T-cell (primary cell): ENCODE data around the gene MYLK4. TPM values are rescaled to one million over a fixed set of nuclear protein-coding genes. Genes with fewer than 3 reads are reported as not detected.

Source experiments
- ATAC-seq, 4 experiments: fragments of 200-7000 bp in 3 of 4; fragments of 150-1000 bp in 1 of 4; cut with Tn5 transposase; replicated peaks in 1 of 4; 1 replicate in 3 of 4; 2 replicates in 1 of 4; pipeline ENCODE4 v1.10.0; 2021; ENCODE audit warnings: moderate library complexity in 3 of 4, mild to moderate bottlenecking in 2 of 4, moderate number of reproducible peaks in 1 of 4
- CTCF ChIA-PET, 2 donors: fragments of 300-600 bp; sonication (Branson Sonifier 250); formaldehyde crosslinking; loops; one replicate each; lab custom pipeline; 2022; ENCODE audit warnings: antibody characterized with exemption in 2 of 2; lab: Charles Lee
- POLR2A ChIA-PET, 2 donors: fragments of 300-600 bp; sonication (Branson Sonifier 250); formaldehyde crosslinking; loops; one replicate each; lab custom pipeline; 2022; ENCODE audit warnings: antibody characterized with exemption in 2 of 2; lab: Charles Lee
- DNase-seq, 35 experiments: peaks; one replicate each; pipeline versions ENCODE4 v3.0.0 to v3.0.0-alpha.2; 2013 to 2023
- H3K27ac ChIP-seq: one replicate; pipeline ENCODE4 v1.5.1; 2013; ENCODE audit warnings: low read length
- H3K27me3 ChIP-seq, 2 experiments: replicated peaks in 1 of 2; 1 replicate in 1 of 2; 2 replicates in 1 of 2; pipeline versions ENCODE4 v1.6.1 to v1.7.0; 2013; ENCODE audit warnings: low read length in 1 of 2, mixed read lengths in 1 of 2; ENCODE audit not compliant: control insufficient read depth in 2 of 2, insufficient read depth in 2 of 2; ENCODE audit errors: extremely low read depth in 1 of 2
- H3K36me3 ChIP-seq, 2 donors: 1 replicate in 1 of 2; 2 replicates in 1 of 2; pipeline versions ENCODE4 v1.6.1 to v1.7.0; 2013; ENCODE audit warnings: low read length in 1 of 2; ENCODE audit not compliant: control insufficient read depth in 2 of 2, insufficient read depth in 1 of 2; ENCODE audit errors: extremely low read depth in 1 of 2
- H3K4me1 ChIP-seq, 2 experiments: 1 replicate in 1 of 2; 2 replicates in 1 of 2; pipeline versions ENCODE4 v1.6.1 to v1.7.0; 2013; ENCODE audit warnings: low read length in 2 of 2, mixed read lengths in 1 of 2; ENCODE audit not compliant: insufficient read depth in 2 of 2, control insufficient read depth in 1 of 2; ENCODE audit errors: extremely low read depth in 1 of 2
- H3K4me3 ChIP-seq, 2 donors: 1 replicate in 1 of 2; 2 replicates in 1 of 2; pipeline versions ENCODE4 v1.5.1 to v1.7.0; 2013; ENCODE audit warnings: mild to moderate bottlenecking in 2 of 2, low read length in 1 of 2, moderate library complexity in 1 of 2; ENCODE audit not compliant: control insufficient read depth in 1 of 2; ENCODE audit errors: extremely low read depth in 1 of 2
- H3K9me3 ChIP-seq: 2 replicates; pipeline ENCODE4 v1.7.0; 2013
- H3K27ac Mint-ChIP-seq, 2 donors: one replicate each; pipeline ENCODE4 v1.8.0; 2020 to 2021; ENCODE audit warnings: mild to moderate bottlenecking in 2 of 2, mixed read lengths in 2 of 2
- H3K27me3 Mint-ChIP-seq, 2 donors: one replicate each; pipeline ENCODE4 v1.8.0; 2021 to 2022; ENCODE audit warnings: mixed read lengths in 2 of 2
- H3K36me3 Mint-ChIP-seq: one replicate; pipeline ENCODE4 v1.8.0; 2021; ENCODE audit warnings: mixed read lengths
- H3K4me1 Mint-ChIP-seq, 3 donors: one replicate each; pipeline ENCODE4 v1.8.0; 2020 to 2022; ENCODE audit warnings: mixed read lengths in 3 of 3, mild to moderate bottlenecking in 1 of 3
- H3K4me3 Mint-ChIP-seq, 3 donors: one replicate each; pipeline ENCODE4 v1.8.0; 2020 to 2022; ENCODE audit warnings: mild to moderate bottlenecking in 3 of 3, mixed read lengths in 3 of 3, moderate library complexity in 3 of 3
- H3K9me3 Mint-ChIP-seq, 3 donors: one replicate each; pipeline ENCODE4 v1.8.0; 2020 to 2022; ENCODE audit warnings: mixed read lengths in 3 of 3
- WGBS: methylation state at CpG from one replicate; pipeline ENCODE4 v1.1.5; 2013; ENCODE audit warnings: missing lambda C conversion rate; ENCODE audit not compliant: insufficient coverage; 5-methylcytosine and 5-hydroxymethylcytosine counted together
- total RNA-seq, 35 experiments: library from RNA in 6 of 35; stranded (reverse) in 6 of 35; fragments of 120-200 nt in 1 of 35; gene quantifications; one replicate each; pipeline versions ENCODE4 v1.2.1 to v1.2.4 and lab custom pipeline; 2013 to 2026

Gene MYLK4
- total RNA-seq, 5 donors from 2014 or later (not counting 1 experiment from before 2014, with no cell fraction given) = 0.58 to 1.4 (median 1.0) TPM

DNA sequence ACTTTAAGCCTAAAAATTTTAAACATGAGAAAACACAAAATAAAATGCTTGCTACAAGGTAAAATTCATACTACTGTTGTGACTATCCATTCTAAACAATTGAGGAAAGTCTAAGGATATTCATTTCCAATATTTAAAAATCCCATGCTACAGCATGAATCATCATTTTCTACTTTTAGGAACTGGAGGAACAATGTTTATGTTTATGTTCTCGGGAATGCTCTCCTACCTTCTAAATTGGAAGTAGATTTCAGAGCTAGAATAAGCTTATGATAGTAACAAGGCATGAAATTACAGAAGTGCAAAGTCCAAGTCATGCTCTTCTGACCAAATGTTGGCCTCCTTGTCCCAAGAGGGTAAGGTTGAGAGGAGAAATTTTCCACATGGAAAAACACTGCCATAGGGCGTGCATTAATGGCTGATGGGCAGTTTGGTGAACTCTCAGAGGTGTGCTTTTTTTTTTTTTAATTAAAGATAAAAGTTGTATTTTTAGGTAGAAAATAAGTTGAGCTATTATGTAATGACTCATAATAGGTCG is 6.0 kb upstream of the MYLK4 start:
- Mint-ChIP-seq H3K36me3 (no peaks in the 10 kb centered on the region), H3K27ac (no peak overlapping the region), H3K4me3 (no peak overlapping the region), H3K27me3 (peaks cover 17 to 22% of the 10 kb centered on the region in 2 donors), H3K4me1 (peaks cover 10 to 13% (median 11%) of the 10 kb centered on the region in 3 donors), H3K9me3 (no peaks in the 10 kb centered on the region)
- CTCF ChIA-PET = interaction anchor here (0.6 to 2.9 kb wide), 5 partner anchors 18 to 230 kb away, joined by 3 to 12 read pairs (median 3); no protein-coding TSS in a partner anchor
- ATAC-seq (no peak), DNase-seq (no peak)
- H3K36me3 ChIP-seq = no peaks in the 10 kb centered on the region
- 84% methylated on average over 2 of the region's 3 CpGs for WGBS
- no peak overlapping the region for H3K27ac ChIP-seq
- no peaks in the 10 kb centered on the region for H3K9me3 ChIP-seq
- peaks cover 0 to 2% of the 10 kb centered on the region in 2 experiments for H3K4me1 ChIP-seq
- H3K27me3 ChIP-seq = peaks cover 0 to 3% of the 10 kb centered on the region in 2 experiments
- POLR2A ChIA-PET = interaction anchor here in 1 of 2 donors (0.5 to 0.7 kb wide), 2 partner anchors 146 to 893 kb away, joined by 3 read pairs; no protein-coding TSS in a partner anchor
- no peak overlapping the region for H3K4me3 ChIP-seq

DNA sequence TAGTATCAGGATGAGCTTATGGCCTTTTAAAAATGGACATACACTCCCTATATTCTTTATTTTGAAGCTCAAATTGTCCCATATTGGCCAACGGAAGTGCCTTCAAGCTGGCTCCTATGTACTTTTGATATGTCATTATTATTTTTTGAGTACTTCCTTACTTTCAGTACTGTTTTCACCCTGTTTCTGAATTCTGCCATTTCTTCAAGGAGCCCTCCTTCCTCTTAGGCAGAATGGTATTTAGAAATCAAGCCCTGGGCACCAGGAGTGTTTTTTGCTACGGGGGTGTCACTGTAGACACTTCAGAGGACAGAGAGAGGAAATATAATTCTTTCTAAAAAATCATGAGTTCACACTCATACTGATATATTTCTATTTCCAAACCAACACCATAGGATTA is 5.5 kb upstream of the MYLK4 start:
- Mint-ChIP-seq H3K4me3 (no peak overlapping the region), H3K9me3 (no peaks in the 10 kb centered on the region), H3K36me3 (no peaks in the 10 kb centered on the region), H3K4me1 (peaks cover 8 to 10% (median 9%) of the 10 kb centered on the region in 3 donors), H3K27me3 (peaks cover 17 to 22% of the 10 kb centered on the region in 2 donors), H3K27ac (no peak overlapping the region)
- H3K9me3 ChIP-seq = no peaks in the 10 kb centered on the region
- DNase-seq = no peak
- H3K4me1 ChIP-seq = peaks cover 0 to 2% of the 10 kb centered on the region in 2 experiments
- ChIA-PET CTCF (interaction anchor here in 1 of 2 donors (2.9 kb wide), 1 partner anchor 18 kb away, joined by 12 read pairs; no protein-coding TSS in a partner anchor), POLR2A (no interaction called here)
- H3K27me3 ChIP-seq = peaks cover 0 to 3% of the 10 kb centered on the region in 2 experiments
- no peaks in the 10 kb centered on the region for H3K36me3 ChIP-seq
- H3K4me3 ChIP-seq = no peak overlapping the region
- no peak overlapping the region for H3K27ac ChIP-seq
- no peak for ATAC-seq
- WGBS = no CpG with 5 or more reads among the region's 2 CpGs

GRCh38 chr6:2755456-2755855 is 4.7 kb upstream of the MYLK4 start:
- no CpG with 5 or more reads among the region's 3 CpGs for WGBS
- H3K9me3 Mint-ChIP-seq = no peaks in the 10 kb centered on the region
- no peak overlapping the region for H3K27ac Mint-ChIP-seq
- peaks cover 21 to 27% of the 10 kb centered on the region in 2 donors for H3K27me3 Mint-ChIP-seq
- H3K4me1 Mint-ChIP-seq = peaks cover 0 to 3% (median 2%) of the 10 kb centered on the region in 3 donors
- Histone ChIP-seq H3K27ac (no peak overlapping the region), H3K4me1 (peaks cover 0 to 2% of the 10 kb centered on the region in 2 experiments), H3K27me3 (peaks cover 0 to 3% of the 10 kb centered on the region in 2 experiments), H3K9me3 (no peaks in the 10 kb centered on the region), H3K4me3 (no peak overlapping the region), H3K36me3 (no peaks in the 10 kb centered on the region)
- H3K36me3 Mint-ChIP-seq = no peaks in the 10 kb centered on the region
- CTCF ChIA-PET = interaction anchor here in 1 of 2 donors (2.9 kb wide), 1 partner anchor 17 kb away, joined by 12 read pairs; no protein-coding TSS in a partner anchor
- no peak for ATAC-seq
- H3K4me3 Mint-ChIP-seq = no peak overlapping the region
- no peak for DNase-seq
- POLR2A ChIA-PET = no interaction called here

- no peaks in the 10 kb centered on the region for H3K9me3 ChIP-seq
- peaks cover 0 to 2% of the 10 kb centered on the region in 2 experiments for H3K4me1 ChIP-seq
- H3K9me3 Mint-ChIP-seq = no peaks in the 10 kb centered on the region
- ChIA-PET CTCF (no interaction called here), POLR2A (no interaction called here)
- no peak overlapping the region for H3K27ac ChIP-seq
- no peak overlapping the region for H3K4me3 ChIP-seq
- no peaks in the 10 kb centered on the region for H3K36me3 ChIP-seq
- peaks cover 3 to 6% (median 5%) of the 10 kb centered on the region in 3 donors for H3K4me1 Mint-ChIP-seq
- H3K27me3 Mint-ChIP-seq = peaks cover 23 to 27% of the 10 kb centered on the region in 2 donors
- WGBS = no CpG with 5 or more reads among the region's 1 CpG
- H3K4me3 Mint-ChIP-seq = no peak overlapping the region
- H3K27ac Mint-ChIP-seq = no peak overlapping the region
- H3K36me3 Mint-ChIP-seq = no peaks in the 10 kb centered on the region
- no peak for ATAC-seq
- H3K27me3 ChIP-seq = peaks cover 0 to 3% of the 10 kb centered on the region in 2 experiments
- DNase-seq = no peak
Observed at GRCh38 chr6:2754911-2755310, 4.2 kb upstream of the MYLK4 start.

- no peak for DNase-seq
- CTCF ChIA-PET = no interaction called here
- H3K27ac Mint-ChIP-seq = no peak overlapping the region
- no peak overlapping the region for H3K4me3 ChIP-seq
- H3K27me3 Mint-ChIP-seq = peaks cover 23 to 30% of the 10 kb centered on the region in 2 donors
- no peak overlapping the region for H3K4me3 Mint-ChIP-seq
- WGBS = no CpG with 5 or more reads among the region's 3 CpGs
- no peak for ATAC-seq
- POLR2A ChIA-PET = no interaction called here
- H3K36me3 Mint-ChIP-seq = no peaks in the 10 kb centered on the region
- H3K9me3 Mint-ChIP-seq = no peaks in the 10 kb centered on the region
- peaks cover 5 to 9% (median 8%) of the 10 kb centered on the region in 3 donors for H3K4me1 Mint-ChIP-seq
- H3K27me3 ChIP-seq = peaks cover 0 to 3% of the 10 kb centered on the region in 2 experiments
- H3K36me3 ChIP-seq = no peaks in the 10 kb centered on the region
- no peaks in the 10 kb centered on the region for H3K9me3 ChIP-seq
- H3K27ac ChIP-seq = no peak overlapping the region
- H3K4me1 ChIP-seq = peaks cover 0 to 2% of the 10 kb centered on the region in 2 experiments
Observed at GRCh38 chr6:2754393-2754792, 3.7 kb upstream of the MYLK4 start.

GRCh38 chr6:2753743-2754142 is 3.0 kb upstream of the MYLK4 start:
- DNase-seq = no peak
- H3K9me3 Mint-ChIP-seq = no peaks in the 10 kb centered on the region
- ATAC-seq = no peak
- CTCF ChIA-PET = interaction anchor here (0.7 to 5.1 kb wide), 2 partner anchors 15 to 20 kb away, joined by 3 to 38 read pairs; no protein-coding TSS in a partner anchor
- Histone ChIP-seq H3K9me3 (no peaks in the 10 kb centered on the region), H3K27me3 (peaks cover 0 to 3% of the 10 kb centered on the region in 2 experiments), H3K27ac (no peak overlapping the region), H3K4me1 (peaks cover 0 to 2% of the 10 kb centered on the region in 2 experiments), H3K4me3 (no peak overlapping the region), H3K36me3 (no peaks in the 10 kb centered on the region)
- peaks cover 5 to 9% (median 8%) of the 10 kb centered on the region in 3 donors for H3K4me1 Mint-ChIP-seq
- H3K27me3 Mint-ChIP-seq = peaks cover 23 to 30% of the 10 kb centered on the region in 2 donors
- no peaks in the 10 kb centered on the region for H3K36me3 Mint-ChIP-seq
- H3K4me3 Mint-ChIP-seq = no peak overlapping the region
- no peak overlapping the region for H3K27ac Mint-ChIP-seq
- POLR2A ChIA-PET = no interaction called here
